HG03469 (cell line): ENCODE measurements around the gene PROKR2.

ENCODE experiments used
- ATAC-seq: cut with Tn5 transposase; IDR thresholded peaks from one replicate; pipeline ENCODE4 v1.9.1; 2021; ENCODE audit warnings: mild to moderate bottlenecking, moderate library complexity, moderate number of reproducible peaks; ENCODE audit not compliant: unreplicated experiment

Gene PROKR2

DNA sequence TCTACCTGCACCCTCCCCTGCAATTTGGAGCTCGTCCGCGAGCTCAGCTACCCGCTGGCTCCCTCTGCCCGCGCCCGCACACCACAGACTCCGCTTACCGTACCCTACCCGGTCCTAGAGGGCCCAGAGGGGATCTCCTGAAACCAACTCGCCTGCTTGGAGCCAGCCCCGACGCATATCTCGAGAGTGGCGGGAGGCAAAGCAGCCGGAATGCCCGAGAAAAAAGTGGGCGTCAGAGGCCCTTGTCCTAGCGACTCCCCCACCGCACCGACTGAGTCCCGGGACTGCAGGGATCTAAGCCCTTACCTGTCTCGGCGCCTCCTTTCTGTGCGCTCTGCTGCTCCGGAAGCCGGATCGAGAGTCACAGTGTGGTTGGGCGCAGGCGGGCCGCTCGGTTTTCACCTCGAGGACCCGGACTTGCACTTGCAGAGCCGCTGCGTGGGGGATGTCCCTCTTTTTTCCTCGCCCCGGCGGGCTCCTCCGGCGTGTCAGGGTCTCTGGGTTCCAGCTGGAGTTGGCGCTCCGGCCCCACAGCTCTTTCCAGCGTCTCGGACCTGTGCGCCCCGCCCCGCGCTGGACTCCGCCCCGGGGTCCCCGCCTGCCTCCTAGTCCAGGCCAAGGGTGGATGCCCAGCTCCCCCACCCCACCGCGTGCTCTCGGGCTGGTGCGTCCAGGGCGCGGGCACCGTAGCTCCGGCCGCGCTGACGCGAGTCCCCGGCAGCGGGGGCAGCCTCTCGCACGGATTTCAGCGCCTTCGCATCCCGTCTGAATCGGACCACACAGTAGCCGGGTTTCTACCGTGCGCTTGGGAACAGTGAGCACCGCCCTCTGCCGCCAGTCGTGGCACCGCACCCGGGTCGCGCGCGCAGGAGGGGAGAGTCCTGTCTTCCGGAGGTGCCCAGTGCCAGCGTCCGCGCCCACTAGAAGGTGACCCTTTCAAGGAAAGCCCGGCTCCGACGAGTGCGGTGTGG is at the start of gene PROKR2:
Gene PROKR2, minus strand, starts transcription at position 767 of the 971 bp plus-strand sequence. CDS start 2,585 bp downstream, outside the sequence.
- ATAC-seq = no peak

DNA sequence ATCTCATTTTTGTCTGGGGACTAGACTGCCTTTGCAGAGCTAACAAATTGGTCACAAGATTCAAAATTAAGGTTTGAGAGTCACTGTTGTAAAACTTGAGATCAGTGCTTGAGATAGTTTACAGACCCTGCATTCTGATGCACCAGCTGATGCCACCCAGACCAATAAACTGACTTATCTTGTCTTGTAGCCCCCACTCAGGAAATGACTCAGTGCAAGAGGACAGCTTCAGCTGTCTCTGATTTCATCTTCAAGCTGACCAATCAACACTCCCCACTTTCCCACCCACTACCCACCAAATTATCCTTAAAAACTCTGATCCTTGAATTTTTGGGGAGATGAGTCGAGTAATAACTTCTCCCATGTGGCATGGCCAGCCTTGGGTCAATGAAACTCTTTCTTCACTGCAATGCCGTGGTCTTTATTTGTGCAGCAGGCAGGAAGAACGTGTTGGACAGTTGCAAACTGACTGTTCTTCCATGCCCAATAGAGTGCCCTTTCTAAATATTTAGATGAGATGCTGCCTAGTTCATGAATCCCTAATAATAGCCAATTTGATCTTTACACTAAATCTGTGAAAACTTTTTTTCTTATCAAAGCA is 48.3 kb upstream of the PROKR2 start:
- no peak for ATAC-seq

DNA sequence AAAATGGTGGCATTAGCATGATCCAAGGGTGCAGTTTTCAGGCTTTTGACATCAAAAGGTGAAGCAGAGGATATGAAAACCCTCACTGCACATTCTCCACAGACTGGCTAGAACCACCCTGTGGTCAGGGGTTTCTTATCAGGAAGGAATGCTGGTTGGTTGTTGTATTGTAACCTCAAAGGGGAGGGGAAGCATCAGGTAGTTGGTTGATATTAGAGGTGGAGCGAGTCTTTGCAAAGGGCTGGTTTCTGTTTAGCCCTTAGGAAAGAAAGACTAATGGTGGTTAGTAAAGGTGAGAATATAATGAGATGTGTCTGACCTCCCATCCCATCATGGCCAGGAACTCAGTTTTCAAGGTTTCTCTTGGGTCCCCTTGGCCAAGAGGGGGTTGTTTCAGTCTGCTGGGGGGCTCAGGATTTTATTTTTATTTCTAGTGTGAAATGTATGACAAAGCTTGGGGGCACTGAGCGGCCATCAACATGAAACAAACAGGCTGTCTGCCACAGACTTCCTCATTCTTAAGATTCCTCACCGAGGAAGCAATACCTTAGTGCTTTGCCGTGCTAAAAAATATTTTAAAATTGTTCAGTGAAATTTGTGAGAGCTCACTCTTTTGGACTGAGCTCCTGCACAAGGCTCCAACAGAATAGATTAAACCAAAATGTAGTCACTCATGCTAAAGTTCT is 47.5 kb upstream of the PROKR2 start:
- ATAC-seq = no peak

DNA sequence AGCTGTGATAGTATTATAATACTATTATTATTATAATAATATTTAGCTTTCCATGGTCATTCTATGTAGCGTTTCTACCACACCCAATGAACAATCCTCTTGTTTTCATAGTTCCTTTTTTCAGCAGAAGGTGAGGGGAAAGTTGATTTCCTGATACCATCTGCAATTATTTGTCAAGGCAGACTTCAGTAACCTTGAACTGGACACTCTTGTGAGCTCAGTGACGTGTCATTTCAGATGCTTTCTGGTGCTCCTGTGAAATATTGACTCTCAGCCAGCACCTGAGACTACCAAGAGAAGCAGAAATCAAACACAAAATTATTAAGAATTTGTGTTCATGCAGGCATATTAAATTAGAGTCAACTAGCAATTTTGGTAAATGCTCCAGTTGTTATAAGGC is 46.0 kb upstream of the PROKR2 start:
- no peak for ATAC-seq

DNA sequence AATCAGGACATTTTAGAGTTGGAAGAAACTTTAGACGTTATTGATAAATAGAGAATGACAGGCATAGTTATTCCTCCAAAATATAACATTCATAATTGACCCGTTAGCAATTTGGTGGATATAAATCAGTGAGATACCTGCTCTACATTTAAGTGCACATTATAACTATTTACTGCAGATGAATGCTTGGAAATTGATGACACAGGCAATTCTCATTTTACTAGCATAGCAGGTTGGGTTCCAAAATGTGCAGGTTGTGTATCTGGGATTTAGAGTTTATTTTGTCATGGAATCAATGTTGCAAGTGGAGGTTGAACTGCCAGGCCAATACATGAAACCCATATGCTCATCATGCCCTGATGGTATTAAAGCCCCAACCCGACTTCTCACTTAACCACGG is 44.4 kb upstream of the PROKR2 start:
- no peak for ATAC-seq

DNA sequence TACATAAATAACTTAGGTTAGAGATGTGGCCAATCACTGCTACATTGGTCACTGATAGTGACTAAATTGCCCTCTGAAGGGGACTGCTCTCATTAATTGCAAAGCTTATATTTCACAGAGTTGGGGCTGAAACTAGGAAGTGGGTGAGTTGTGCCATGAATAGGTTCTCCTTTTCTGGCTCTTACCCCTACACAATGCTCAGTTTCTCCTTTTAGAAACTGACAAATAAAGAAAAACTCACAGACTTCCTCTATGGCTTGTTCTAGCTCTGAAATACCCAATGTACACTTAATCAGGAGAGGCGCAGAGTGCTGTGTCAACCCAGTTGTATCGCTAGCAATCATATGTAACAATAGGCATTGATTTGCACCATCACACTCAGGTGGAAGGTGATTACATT is 41.2 kb upstream of the PROKR2 start:
- ATAC-seq = no peak

- no peak for ATAC-seq
These were observed 40.2 kb upstream of the PROKR2 start for GRCh38 chr20:5356941-5357340.

- no peak for ATAC-seq
These were observed 38.1 kb upstream of the PROKR2 start for GRCh38 chr20:5354901-5355300.

- no peak for ATAC-seq
These were observed 37.1 kb upstream of the PROKR2 start for GRCh38 chr20:5353624-5354496.

- no peak for ATAC-seq
These were observed 32.7 kb upstream of the PROKR2 start for GRCh38 chr20:5349448-5349847.

DNA sequence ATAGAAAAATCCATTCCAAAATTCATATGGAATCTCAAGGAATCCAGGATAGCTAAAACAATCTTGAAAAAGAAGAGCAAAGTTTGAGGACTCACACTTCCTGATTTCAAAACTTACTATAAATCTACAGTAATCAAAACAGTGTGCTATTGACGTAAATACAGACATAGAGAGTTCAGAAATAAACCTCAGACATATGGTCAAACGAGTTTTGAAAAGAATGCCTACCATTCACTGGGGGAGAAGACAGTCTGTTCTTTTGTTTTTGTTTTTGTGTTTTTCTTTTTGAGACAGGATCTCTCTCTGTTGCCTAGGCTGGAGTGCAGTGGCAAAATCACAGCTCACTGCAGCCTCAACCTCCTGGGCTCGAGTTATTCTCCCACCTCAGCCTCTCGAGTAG is 25.3 kb upstream of the PROKR2 start:
- no peak for ATAC-seq

- ATAC-seq = no peak
These were observed 14.6 kb upstream of the PROKR2 start for GRCh38 chr20:5331340-5331739.

DNA sequence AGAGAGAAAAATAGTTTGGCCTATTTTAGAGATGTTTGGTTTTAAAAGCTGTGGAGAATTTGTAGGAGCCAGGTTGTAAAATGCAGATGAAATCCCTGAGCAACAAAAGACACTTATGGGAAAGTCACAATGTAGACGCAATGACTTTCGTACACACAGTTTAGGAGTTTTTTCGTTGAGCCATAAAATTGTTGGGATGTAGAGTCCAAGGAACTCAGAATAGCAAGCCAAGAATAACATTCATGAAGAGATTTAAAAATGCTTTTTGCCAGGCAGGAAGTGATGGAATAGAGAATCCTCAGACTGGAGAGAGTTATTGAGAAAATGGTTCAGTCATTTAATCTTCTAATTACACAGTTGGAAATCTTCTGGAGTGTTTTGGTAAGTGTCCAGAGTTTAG is 11.5 kb upstream of the PROKR2 start:
- no peak for ATAC-seq

GRCh38 chr20:5327356-5327755 is 10.6 kb upstream of the PROKR2 start:
- no peak for ATAC-seq

- no peak for ATAC-seq
These were observed 957 bp downstream of the PROKR2 start for GRCh38 chr20:5315807-5316187.

DNA sequence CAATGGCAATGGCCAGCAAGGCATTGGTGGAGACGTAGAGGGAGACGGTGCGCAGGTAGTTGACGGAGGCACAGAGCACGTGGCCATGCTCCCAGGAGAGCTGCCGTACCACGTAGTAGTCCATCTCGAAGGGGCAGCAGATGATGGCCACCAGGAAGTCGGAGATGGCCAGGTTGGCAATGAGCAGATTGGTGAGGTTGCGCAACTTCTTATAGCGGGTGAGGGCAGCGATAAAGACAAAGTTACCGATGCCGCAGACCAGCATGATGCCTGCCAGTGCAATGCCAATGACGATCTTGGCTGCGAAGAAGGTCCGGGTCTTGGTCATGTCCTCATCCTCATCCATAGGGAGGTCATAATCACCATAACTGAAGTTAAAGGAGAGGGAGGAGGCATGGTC is 2.8 kb downstream of the PROKR2 start:
- ATAC-seq = no peak

GRCh38 chr20:5312518-5312917 is 4.2 kb downstream of the PROKR2 start:
- no peak for ATAC-seq

DNA sequence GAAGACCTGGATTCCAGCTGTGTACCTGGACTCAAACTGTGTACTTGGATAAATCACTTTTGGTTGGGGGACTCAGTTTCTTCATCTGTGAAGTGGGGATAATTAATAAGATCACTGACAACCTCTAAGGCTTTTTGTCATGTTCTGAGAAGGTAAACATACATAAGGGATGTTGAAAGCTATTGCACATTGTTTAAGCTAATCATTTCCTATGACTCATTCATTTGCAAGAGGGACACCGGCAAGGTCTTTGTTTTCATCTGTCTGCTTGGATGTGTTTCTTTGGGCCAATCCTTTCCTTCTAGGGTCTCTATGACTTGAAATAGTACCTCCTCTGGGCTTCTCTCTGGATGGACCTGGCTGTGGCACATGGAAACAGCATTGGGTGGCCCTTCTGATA is 6.8 kb downstream of the PROKR2 start:
- ATAC-seq = no peak

GRCh38 chr20:5298811-5299210 is 17.9 kb downstream of the PROKR2 start:
- ATAC-seq = no peak

- ATAC-seq = no peak
These were observed 19.3 kb downstream of the PROKR2 start for GRCh38 chr20:5297280-5298004.
